Activated CD4-positive, alpha-beta memory T cell treated with anti-CD3 and anti-CD28 coated beads for 36 hours (primary cell): ENCODE data around the gene ARMH4. TPM values are rescaled to one million over a fixed set of nuclear protein-coding genes. Genes with fewer than 3 reads are reported as not detected.
A peak's percentile ranks its signal among the peaks of the same experiment; 100 is the strongest.

Experiments
- CTCF ChIA-PET: fragments of 350-600 bp; sonication (Branson Sonifier 250); formaldehyde crosslinking; loops from one replicate; lab custom pipeline; 2021; ENCODE audit warnings: antibody characterized with exemption, inconsistent platforms; lab: Charles Lee
- POLR2A ChIA-PET: fragments of 350-600 bp; sonication (Branson Sonifier 250); formaldehyde crosslinking; loops from one replicate; lab custom pipeline; 2021; ENCODE audit warnings: antibody characterized with exemption; lab: Charles Lee
- DNase-seq: peaks from one replicate; pipeline ENCODE4 v3.0.0-alpha.2; 2020
- H3K27ac Mint-ChIP-seq: one replicate; pipeline ENCODE4 v1.8.0; 2021; ENCODE audit warnings: mixed read lengths
- H3K27me3 Mint-ChIP-seq: one replicate; pipeline ENCODE4 v1.8.0; 2021; ENCODE audit warnings: mixed read lengths
- H3K36me3 Mint-ChIP-seq: one replicate; pipeline ENCODE4 v1.8.0; 2021; ENCODE audit warnings: mixed read lengths
- H3K4me1 Mint-ChIP-seq: one replicate; pipeline ENCODE4 v1.8.0; 2021; ENCODE audit warnings: low read depth, mixed read lengths
- H3K4me3 Mint-ChIP-seq: one replicate; pipeline ENCODE4 v1.8.0; 2021; ENCODE audit warnings: mild to moderate bottlenecking, mixed read lengths
- H3K9me3 Mint-ChIP-seq: one replicate; pipeline ENCODE4 v1.8.0; 2021; ENCODE audit warnings: mixed read lengths
- intact Hi-C: fragments of 100-400 bp; cut with micrococcal nuclease; formaldehyde crosslinking; loops from one replicate; pipeline ENCODE4 v1.15.1; 2023
- total RNA-seq, 2 experiments: library from RNA; stranded (reverse); gene quantifications; one replicate each; pipeline ENCODE4 v1.2.3, GENCODE V29; 2021

The ARMH4 gene
- total RNA-seq, 2 experiments from 2014 or later, result 0.29 TPM; not detected in 1

DNA sequence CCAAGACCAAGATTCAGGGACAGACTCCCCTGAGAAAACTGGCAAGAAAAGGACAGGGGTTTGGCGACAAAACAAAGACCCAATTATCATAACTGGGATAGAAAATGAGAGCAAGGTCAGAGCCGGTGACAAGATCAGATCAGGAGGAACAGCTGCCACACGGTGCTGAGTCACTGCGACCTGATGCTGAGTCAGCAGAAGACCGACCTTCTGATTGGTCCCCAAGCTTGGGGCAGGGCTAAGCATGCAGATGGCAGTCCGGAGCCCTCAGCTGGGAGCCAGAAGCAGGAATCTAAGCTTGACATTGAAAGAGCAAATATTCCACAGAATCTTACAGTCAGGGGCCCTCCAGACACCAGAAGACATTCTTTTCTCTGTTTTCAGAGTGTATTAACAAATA lies 19.1 kb upstream of the ARMH4 start:
- Mint-ChIP-seq H3K27me3 (peaks cover 19% of the 10 kb centered on the region), H3K36me3 (no peaks in the 10 kb centered on the region), H3K4me1 (peaks cover 12% of the 10 kb centered on the region), H3K27ac (no peak overlapping the region), H3K4me3 (no peak overlapping the region), H3K9me3 (no peaks in the 10 kb centered on the region)
- ChIA-PET CTCF (interaction anchor here (0.9 kb wide), 1 partner anchor 225 kb away, joined by 3 read pairs; the partner anchor contains the start of gene TOMM20L), POLR2A (no interaction called here)
- intact Hi-C loops, result no loop called here
- DNase-seq, result peak; percentile 78

DNA sequence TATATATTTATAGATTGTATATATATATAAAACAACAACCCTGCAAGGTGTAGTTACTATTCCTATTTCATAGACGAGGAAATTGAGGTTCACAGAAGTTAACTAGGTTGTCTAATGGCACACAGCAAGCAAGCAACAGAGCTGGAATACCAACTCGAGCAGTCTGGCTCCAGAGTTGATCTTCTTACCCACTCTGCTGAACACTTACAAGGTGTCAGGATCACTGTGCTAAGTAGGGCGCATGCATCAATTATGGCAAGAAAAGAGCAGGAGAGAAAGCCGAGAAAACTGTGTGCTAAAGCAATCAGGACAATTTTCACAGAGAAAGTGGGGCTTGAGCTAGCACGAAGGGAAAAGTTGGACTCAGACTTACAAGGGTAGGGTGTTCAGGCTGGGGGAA lies 15.9 kb upstream of the ARMH4 start:
- DNase-seq, result no peak
- POLR2A ChIA-PET, result no interaction called here
- Mint-ChIP-seq H3K27me3 (peaks cover 6% of the 10 kb centered on the region), H3K36me3 (no peaks in the 10 kb centered on the region), H3K9me3 (no peaks in the 10 kb centered on the region), H3K4me3 (no peak overlapping the region), H3K4me1 (peaks cover 17% of the 10 kb centered on the region), H3K27ac (no peak overlapping the region)
- CTCF ChIA-PET, result interaction anchor here (0.7 to 4.6 kb wide), 2 partner anchors 16 to 60 kb away, joined by 3 to 51 read pairs; partner anchors contain the start of gene ARMH4
- intact Hi-C loops, result no loop called here

DNA sequence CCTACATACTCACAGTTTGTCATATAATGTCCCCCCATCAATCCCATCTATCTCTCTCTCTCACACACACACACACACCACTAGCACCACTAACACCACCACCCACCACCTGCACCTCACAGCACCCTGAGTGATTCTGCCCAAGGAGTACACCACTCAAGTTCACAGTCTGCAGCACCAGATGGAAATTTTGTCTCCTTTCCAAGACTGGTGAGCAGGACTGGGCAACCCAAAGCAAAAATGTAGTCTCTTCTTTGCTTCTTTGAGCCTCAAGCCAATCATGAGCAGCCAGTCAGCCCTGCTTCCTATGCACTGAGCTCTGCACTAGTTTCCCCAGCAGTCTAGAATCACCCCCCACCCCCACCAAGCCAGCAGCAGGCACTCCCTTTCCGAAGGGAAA lies 15.0 kb upstream of the ARMH4 start:
- Mint-ChIP-seq H3K4me1 (peaks cover 17% of the 10 kb centered on the region), H3K4me3 (no peak overlapping the region), H3K36me3 (no peaks in the 10 kb centered on the region), H3K9me3 (no peaks in the 10 kb centered on the region), H3K27me3 (peaks cover 6% of the 10 kb centered on the region), H3K27ac (no peak overlapping the region)
- POLR2A ChIA-PET, result no interaction called here
- no peak for DNase-seq
- intact Hi-C loops, result no loop called here
- CTCF ChIA-PET, result interaction anchor here (1.0 to 4.6 kb wide), 2 partner anchors 25 to 59 kb away, joined by 3 to 51 read pairs; no protein-coding TSS in a partner anchor

DNA sequence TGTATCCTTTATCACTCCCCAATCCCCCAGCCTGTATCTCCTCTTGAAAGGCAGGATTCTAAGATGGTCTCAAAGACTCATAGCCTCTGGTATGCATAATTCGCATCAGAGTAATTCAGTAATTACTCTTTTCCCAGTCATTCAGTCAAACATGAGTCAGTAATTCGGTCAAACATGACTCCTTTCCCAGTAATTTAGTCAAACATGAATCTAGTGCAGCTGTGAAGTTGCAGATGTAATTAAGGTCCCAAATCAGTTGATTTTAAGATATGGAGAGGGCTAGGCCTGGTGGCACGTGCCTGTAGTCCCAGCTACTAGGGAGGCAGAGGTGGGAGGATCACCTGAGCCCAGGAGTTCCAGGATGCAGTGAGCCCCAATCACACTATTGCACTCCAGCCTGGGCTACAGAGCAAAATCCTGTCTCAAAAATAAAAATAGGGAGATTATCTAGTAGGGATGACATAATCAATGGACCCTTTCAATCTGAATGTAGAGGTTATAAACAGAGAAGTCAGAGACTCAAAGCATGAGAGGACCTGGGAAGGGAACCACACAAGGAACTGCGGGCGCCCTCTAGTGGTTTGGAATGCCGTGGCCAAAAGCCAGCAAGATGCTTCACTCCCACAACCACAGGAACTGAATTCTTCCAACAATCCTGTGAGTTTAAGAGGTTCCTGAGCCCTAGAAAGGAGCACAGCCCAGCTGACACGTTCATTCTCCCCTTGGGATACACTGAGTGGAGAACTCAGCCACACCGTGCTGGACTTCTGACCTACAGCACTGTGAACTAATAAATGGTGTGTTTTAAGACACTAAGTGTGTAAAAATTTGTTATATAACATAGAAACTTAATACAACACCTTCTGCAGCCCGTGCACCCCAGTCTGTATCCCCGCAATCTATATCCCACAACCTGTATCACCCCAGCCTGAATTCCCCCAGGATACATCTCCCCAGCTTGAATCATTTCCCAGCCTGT lies 14.3 kb upstream of the ARMH4 start:
- peak; percentile 84 for DNase-seq
- no peaks in the 10 kb centered on the region for H3K9me3 Mint-ChIP-seq
- H3K4me1 Mint-ChIP-seq, result peaks cover 15% of the 10 kb centered on the region
- no peak overlapping the region for H3K27ac Mint-ChIP-seq
- no peak overlapping the region for H3K4me3 Mint-ChIP-seq
- intact Hi-C loops, result loop anchor here (1.0 kb wide), 2 partner anchors 33 to 58 kb away; no protein-coding TSS in a partner anchor
- ChIA-PET CTCF (interaction anchor here (0.5 to 4.6 kb wide), 6 partner anchors 15 to 58 kb away, joined by 3 to 51 read pairs (median 3); partner anchors contain the start of gene ARMH4), POLR2A (no interaction called here)
- H3K27me3 Mint-ChIP-seq, result peaks cover 8% of the 10 kb centered on the region
- no peaks in the 10 kb centered on the region for H3K36me3 Mint-ChIP-seq

DNA sequence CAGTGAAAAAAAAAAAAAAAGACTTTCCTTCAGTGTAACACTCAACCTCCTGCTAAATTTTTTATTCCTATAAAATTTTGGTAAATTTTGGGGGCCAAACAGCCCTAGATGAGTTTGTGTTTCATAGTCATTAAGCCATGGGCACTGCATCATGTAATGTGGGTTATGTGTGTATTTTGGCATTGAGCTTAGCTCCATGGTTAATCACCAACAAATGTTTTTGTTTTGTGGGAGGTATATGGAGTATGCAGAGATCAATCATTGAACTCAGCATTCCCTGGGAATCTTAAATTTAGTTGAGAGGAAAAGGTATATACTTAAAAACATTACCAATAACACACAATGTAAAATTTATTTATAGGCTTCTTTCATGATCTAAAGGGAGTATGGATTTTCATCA lies 8.5 kb upstream of the ARMH4 start:
- intact Hi-C loops, result no loop called here
- no peak for DNase-seq
- no peaks in the 10 kb centered on the region for H3K36me3 Mint-ChIP-seq
- no peak overlapping the region for H3K4me3 Mint-ChIP-seq
- no peaks in the 10 kb centered on the region for H3K4me1 Mint-ChIP-seq
- POLR2A ChIA-PET, result no interaction called here
- H3K27ac Mint-ChIP-seq, result no peak overlapping the region
- peaks cover 12% of the 10 kb centered on the region for H3K27me3 Mint-ChIP-seq
- CTCF ChIA-PET, result no interaction called here
- H3K9me3 Mint-ChIP-seq, result no peaks in the 10 kb centered on the region

DNA sequence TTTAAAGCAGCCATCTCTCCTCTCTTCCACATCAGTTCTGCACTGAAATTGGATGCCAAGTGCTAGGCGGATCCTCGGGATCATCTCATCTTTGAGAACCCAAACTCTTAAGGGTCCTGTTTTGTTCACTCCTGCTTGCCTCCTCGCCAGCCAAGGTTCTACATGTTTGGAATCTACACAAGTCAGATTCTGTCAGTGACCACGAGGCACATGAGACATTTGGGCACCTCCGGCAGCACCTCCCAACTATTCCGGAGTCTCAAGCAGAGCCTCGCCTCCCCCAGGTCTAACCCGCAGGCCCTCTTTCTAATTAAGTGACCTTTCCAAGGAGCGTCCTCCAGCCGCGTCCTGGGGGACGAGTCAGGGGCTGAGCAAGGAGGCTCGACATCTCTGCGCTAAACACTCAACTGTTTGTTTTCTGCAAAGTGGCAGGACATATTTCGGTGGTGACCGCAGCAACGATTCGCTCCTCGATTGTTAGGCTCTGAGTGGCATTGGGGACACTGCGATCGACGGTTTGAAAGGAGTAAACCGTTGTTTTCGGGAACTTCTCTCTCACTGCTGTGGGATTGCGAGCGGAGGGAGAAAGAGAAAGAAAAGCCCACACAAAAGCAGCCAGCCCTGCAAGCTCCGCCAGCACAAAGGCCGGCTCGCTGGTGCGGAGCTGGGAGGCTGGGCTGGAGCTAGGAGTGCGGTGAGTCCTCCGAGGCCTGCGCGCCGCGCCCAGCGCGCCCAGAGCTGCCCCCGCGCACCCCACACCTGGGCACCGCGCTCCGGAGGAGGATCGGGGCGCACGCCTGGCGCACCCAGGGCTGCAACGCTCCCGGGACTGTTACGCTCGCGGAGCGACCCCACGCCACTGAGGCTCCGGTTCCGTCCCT lies 640 bp downstream of the ARMH4 start:
- peaks cover 51% of the 10 kb centered on the region for H3K27me3 Mint-ChIP-seq
- POLR2A ChIA-PET, result no interaction called here

DNA sequence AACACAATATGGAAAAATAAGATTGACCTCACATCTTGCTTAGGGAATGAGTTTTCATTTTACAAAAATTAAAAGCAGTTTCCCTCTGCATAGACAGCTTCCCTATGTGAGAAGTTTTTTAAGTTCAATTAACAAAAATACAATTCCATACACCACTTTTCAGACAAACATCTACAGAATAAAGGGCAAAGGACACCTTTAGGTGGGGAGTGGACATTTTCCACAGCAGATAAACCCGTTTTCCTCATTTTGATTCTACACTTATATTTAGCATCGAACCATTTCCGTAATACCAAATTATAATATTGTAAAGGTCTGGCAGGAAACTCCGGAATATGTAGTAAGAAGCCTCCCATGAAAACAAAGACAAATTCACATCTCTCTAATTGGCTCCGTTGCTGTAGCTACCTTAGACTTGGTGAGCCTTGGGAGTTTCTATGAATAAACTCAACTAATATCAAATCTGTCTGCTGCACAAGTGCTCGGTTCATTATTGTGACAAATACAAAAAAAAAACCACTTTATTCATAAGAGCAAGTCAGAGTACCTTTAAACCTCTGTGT lies 1.7 kb downstream of the ARMH4 start:
- no peak for DNase-seq
- POLR2A ChIA-PET, result no interaction called here
- intact Hi-C loops, result loop anchor here (5.0 kb wide), 4 partner anchors 43 to 147 kb away; partner anchors contain the start of genes ARID4A and PSMA3
- peaks cover 46% of the 10 kb centered on the region for H3K27me3 Mint-ChIP-seq
- H3K4me1 Mint-ChIP-seq, result peaks cover 16% of the 10 kb centered on the region
- no peak overlapping the region for H3K4me3 Mint-ChIP-seq
- no peaks in the 10 kb centered on the region for H3K36me3 Mint-ChIP-seq
- H3K27ac Mint-ChIP-seq, result no peak overlapping the region
- CTCF ChIA-PET, result interaction anchor here (0.6 kb wide), 1 partner anchor 15 kb away, joined by 3 read pairs; no protein-coding TSS in a partner anchor
- no peaks in the 10 kb centered on the region for H3K9me3 Mint-ChIP-seq

More for the DNA sequence above, 640 bp downstream of the ARMH4 start:
- intact Hi-C loops, result loop anchor here (5.0 kb wide), 4 partner anchors 44 to 146 kb away; partner anchors contain the start of genes ARID4A and PSMA3
- CTCF ChIA-PET, result interaction anchor here (0.6 to 1.1 kb wide), 3 partner anchors 15 to 43 kb away, joined by 3 to 5 read pairs (median 3); no protein-coding TSS in a partner anchor
- Mint-ChIP-seq H3K9me3 (no peaks in the 10 kb centered on the region), H3K27ac (no peak overlapping the region), H3K4me3 (peak overlapping the region; percentile 71), H3K4me1 (peaks cover 16% of the 10 kb centered on the region), H3K36me3 (no peaks in the 10 kb centered on the region)
- peak; percentile 12 for DNase-seq

DNA sequence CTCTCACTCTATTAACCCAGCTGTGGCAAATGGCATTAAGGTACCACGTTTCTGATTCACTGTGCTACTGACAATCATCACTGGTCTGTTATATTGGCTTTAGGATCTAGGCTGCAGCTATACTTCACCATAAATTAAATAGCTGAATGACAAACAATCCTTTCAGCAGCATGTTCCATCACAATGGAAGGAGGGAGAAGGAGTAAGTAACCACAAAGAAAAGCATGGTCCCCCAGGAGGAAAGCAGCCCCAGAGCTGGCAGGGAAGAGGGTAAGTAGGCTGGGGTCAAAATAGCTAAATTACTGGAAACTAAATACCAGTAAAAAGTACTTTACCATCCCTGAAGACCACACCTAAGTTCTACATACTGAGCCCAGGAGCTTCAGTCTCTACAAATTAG lies 2.8 kb downstream of the ARMH4 start:
- ChIA-PET POLR2A (no interaction called here), CTCF (no interaction called here)
- DNase-seq, result no peak
- Mint-ChIP-seq H3K27me3 (peaks cover 44% of the 10 kb centered on the region), H3K27ac (no peak overlapping the region), H3K4me1 (peaks cover 16% of the 10 kb centered on the region), H3K4me3 (no peak overlapping the region), H3K36me3 (no peaks in the 10 kb centered on the region), H3K9me3 (no peaks in the 10 kb centered on the region)
- intact Hi-C loops, result no loop called here

DNA sequence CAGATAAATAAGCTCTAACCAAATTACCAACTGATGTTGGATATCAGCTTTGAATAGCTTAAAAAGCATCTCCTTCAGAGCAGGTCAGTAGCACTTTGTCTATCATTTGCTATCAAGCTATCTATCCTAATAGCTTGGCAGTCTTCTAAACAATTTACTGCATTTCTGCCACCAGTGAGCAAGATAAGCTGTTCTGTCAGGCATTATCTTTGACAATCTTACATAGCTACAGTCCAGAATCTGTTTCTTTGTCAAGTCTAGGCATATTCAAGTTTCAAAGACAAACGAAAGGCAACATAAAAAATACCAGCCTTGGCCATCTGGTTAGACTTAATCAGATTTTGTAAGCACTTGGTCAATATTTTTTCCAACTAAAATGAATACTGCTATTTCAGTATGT lies 5.6 kb downstream of the ARMH4 start:
- intact Hi-C loops, result no loop called here
- no peak for DNase-seq
- no peaks in the 10 kb centered on the region for H3K36me3 Mint-ChIP-seq
- H3K9me3 Mint-ChIP-seq, result no peaks in the 10 kb centered on the region
- ChIA-PET CTCF (no interaction called here), POLR2A (no interaction called here)
- peaks cover 34% of the 10 kb centered on the region for H3K27me3 Mint-ChIP-seq
- H3K27ac Mint-ChIP-seq, result no peak overlapping the region
- peaks cover 6% of the 10 kb centered on the region for H3K4me1 Mint-ChIP-seq
- H3K4me3 Mint-ChIP-seq, result no peak overlapping the region

DNA sequence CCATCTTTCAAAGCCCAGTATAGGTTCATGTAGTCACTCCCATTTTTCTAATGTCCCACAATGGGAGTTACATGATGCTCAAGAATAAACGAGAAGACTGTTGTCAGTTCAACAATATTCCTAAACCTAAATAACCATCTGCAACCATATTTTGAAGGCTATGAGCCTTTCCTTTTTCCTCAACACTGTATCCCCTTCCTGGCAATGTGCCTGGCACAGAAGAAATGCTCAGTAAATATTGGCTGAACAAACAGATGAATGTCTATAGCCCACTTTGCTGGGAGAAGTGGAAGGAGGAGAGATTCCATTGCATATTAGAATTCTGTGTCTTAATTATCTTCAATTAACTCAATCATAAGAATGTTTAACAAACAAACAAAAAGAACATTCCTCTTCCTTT lies 6.1 kb downstream of the ARMH4 start:
- DNase-seq, result no peak
- CTCF ChIA-PET, result no interaction called here
- Mint-ChIP-seq H3K36me3 (no peaks in the 10 kb centered on the region), H3K4me1 (peaks cover 1% of the 10 kb centered on the region), H3K27ac (no peak overlapping the region), H3K4me3 (no peak overlapping the region), H3K9me3 (no peaks in the 10 kb centered on the region), H3K27me3 (peaks cover 30% of the 10 kb centered on the region)
- intact Hi-C loops, result no loop called here
- POLR2A ChIA-PET, result no interaction called here

DNA sequence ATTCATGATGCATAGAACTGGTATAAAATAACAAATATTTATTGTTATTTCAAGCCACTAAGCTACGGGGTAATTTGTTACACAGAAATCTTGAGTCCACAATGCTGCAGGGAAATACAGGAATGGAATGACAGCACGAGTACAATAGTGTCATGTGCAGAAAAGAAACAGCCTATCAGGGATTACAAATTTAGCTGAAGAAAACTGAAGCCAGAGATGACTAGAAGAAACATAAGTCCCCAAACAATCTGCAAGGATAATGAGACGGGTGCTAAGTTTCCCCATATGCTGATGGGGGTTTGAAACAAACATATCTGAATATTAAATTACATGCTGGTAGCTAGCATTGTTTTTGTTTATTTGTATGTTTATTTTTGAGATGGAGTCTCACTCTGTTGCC lies 8.9 kb downstream of the ARMH4 start:
- intact Hi-C loops, result no loop called here
- no peaks in the 10 kb centered on the region for H3K9me3 Mint-ChIP-seq
- ChIA-PET POLR2A (no interaction called here), CTCF (no interaction called here)
- peaks cover 3% of the 10 kb centered on the region for H3K4me1 Mint-ChIP-seq
- H3K27me3 Mint-ChIP-seq, result peaks cover 11% of the 10 kb centered on the region
- no peak for DNase-seq
- H3K27ac Mint-ChIP-seq, result no peak overlapping the region
- no peak overlapping the region for H3K4me3 Mint-ChIP-seq
- no peaks in the 10 kb centered on the region for H3K36me3 Mint-ChIP-seq
